DMS 273 treated with DMSO at 0.1 percent for 48 hours (cell line): ENCODE measurements around the gene ANKIB1.
A peak's percentile ranks its signal among the peaks of the same experiment; 100 is the strongest.

ENCODE experiments used
- DNase-seq: peaks from one replicate; lab custom pipeline; 2025; lab: John Stamatoyannopoulos, UW

The ANKIB1 gene

GRCh38 chr7:92268921-92269320, 23.1 kb downstream of the ANKIB1 start:
- DNase-seq = no peak

DNA sequence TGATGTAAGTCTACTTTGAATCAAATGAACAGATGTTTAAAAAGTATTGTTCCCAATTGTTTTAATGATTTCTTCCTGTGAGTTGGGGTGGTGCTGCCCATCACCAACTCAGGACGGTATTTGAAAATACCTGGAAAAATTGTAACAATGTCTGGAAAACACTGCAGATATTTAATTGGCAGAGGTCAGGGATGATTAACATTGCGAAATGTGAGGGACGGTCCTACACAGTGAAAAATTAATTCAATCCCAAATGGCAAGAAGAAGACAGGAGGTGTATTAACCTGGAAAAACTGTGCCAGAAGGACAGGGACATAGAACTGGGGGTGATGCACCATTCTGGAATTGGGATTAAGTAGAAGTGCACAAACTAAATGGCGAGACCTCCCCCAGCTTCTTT, 29.6 kb downstream of the ANKIB1 start:
- DNase-seq = no peak

GRCh38 chr7:92276460-92276864, 30.7 kb downstream of the ANKIB1 start:
- no peak for DNase-seq

- no peak for DNase-seq
Measured at GRCh38 chr7:92279396-92280031, 33.7 kb downstream of the ANKIB1 start.

- no peak for DNase-seq
Measured at GRCh38 chr7:92281031-92281430, 35.3 kb downstream of the ANKIB1 start.

DNA sequence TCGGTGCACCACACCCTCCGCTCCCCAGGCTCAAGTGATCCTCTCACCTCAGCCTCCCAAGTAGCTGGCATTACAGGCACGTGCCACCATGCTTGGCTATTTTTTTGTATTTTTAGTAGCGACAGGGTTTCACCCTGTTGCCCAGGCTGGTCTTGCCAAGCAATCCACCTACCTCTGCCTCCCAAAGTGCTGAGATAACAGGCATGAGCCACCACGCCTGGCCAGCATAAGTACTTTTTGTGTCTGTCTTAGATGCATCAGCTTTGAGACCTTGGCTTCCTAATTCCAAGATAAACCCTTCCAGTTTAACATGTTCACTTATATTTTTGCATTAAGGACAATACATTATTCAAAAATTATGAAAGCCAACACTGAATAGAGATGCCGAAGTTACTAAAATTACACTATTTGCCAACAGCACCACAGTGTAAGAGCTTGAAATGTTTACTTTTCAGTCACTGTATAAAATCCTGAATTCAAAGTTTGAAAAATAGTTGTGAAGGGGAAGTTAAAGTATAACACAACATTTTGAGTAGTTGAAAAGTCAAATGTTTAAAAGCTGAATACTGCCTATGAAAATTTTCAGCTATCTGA, 36.5 kb downstream of the ANKIB1 start:
- DNase-seq = no peak

GRCh38 chr7:92282930-92283329, 37.2 kb downstream of the ANKIB1 start:
- DNase-seq = no peak

- no peak for DNase-seq
Measured at GRCh38 chr7:92289321-92289720, 43.5 kb downstream of the ANKIB1 start.

GRCh38 chr7:92292981-92293380, 47.2 kb downstream of the ANKIB1 start:
- DNase-seq = peak; percentile 5

DNA sequence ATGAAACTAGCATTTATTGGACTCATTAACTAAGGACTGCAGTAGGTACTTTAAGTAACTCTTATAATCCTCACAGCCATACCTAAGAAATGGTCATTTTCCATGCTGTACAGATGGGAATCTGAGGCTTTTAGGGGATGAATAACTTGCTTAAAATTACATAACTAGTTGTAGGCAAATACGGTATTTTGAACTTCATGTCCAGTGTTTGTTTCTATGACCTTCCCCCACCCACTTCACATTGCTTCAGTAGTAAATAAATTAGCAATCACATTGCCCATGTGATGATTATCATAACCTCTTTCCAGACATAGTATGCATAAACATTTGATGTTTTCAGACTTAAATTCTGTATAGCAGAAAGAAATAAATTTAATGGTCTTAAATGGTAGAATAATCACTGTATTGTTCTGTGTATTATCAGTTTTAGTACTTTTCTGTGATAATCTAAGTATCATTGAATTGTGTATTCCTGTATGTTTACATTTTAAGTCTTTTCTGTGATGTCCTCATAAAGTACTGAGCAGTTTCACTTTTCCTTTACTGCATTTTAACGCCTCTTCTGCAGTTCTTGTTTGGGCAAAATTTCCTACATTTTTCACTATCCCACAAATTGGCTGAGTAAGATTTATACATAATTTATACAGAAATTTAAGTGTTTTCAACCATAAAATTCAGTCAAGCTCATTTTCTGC, 48.3 kb downstream of the ANKIB1 start:
- no peak for DNase-seq

- DNase-seq = no peak
Measured at GRCh38 chr7:92295391-92295790, 49.6 kb downstream of the ANKIB1 start.

DNA sequence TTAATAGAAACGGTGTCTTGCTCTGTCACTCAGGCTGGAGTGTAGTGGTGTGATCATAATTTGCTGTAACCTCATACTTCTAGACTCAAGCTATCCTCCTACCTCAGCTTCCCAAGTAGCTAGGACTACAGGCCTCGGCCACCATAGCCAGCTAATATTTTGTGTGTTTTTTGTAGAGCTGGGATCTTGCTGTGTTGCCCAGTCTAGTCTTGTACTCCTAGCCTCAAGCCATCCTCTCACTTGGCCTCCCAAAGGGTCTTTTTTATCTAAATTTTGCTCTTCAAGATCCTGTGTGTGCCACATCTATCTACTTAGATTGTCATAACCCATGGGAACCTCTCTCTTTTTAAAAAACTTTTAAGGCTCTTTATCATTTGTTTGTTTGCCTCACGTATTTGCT, 50.5 kb downstream of the ANKIB1 start:
- DNase-seq = no peak

DNA sequence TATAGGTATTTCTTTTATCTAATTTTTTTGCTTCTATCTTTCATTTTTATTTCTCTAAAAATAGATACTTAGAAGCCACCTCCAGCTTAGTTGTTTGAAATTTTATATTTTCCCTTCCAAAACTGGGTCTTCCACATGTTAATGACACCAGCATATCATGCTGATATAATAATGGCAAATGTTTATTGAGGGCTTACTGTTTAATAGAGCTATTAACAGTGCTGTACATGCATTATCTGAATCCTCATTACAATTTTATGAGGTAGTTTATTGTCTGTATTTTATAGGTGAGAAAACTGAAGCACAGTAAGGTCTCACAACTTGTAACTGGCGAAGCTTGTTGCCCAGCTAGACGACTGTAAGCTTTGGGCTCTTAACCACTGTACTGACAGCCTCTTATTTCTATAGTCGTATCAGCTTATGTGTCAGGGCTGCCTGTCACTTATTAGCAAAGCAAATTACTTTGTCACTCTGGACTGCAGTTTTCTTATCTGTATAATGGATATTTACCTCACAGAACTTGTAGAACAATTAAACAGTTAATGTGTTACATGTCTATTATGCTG, 51.2 kb downstream of the ANKIB1 start:
- DNase-seq = no peak

- no peak for DNase-seq
Measured at GRCh38 chr7:92297736-92298135, 52.0 kb downstream of the ANKIB1 start.

DNA sequence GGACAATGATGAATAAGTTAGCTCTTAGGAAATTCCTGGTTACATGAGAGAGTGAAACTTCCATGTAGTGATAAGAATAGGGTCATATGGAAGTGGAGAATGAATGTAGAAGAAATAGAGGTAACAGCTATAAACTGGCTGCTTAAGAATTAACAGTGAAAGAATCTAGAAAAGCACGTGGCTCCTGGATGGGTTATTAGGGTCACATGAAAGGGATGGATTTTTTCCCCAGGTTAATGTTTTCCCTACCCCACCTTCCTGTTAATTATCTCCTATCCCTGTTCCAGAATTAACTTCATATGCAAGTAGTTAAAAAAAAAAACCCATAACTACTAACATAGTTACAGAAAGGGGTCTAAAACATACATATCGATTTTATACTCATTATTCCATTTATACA, 58.0 kb downstream of the ANKIB1 start:
- no peak for DNase-seq

DNA sequence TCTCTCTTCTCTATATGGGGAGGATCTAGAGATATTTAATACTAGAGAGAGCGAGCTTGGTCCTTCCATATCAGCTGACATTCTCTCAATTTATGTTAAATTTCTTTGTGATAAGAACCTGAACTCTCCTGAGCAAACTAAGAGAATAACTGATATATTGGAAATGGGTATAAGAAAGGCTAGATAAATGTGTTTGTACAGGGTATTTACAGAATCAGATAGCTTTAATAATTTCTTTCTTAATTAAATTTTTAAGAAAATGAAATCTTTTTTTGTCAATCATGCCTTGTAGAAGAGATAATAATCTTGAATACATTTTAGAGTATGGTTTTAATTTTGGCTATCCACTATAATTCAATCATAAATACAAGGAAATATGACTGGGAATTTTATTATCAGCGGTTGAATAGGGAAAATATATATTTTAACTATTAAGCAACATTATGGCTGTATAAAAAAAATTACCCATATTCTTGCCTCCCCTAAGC, 58.7 kb downstream of the ANKIB1 start:
- DNase-seq = no peak

DNA sequence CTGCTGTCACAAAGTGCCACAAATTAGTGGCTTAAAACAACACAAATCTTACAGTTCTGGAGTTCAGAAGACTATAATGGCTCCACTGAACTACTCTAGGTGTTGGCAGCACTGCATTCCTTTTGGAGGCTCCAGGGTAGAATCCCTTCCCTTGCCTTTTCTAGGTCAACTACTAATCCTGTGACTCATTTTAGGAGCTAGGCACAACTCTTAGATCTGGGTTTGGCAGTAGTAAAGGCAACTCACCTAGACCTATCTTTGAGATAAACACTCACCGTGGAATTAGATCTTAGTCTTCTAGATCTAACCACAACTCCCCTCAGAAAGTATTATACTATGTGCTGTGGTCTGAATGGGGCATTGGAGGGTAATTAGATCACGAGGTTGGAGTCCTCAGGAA, 60.4 kb downstream of the ANKIB1 start:
- DNase-seq = no peak

GRCh38 chr7:92313055-92313454, 67.3 kb downstream of the ANKIB1 start:
- no peak for DNase-seq

DNA sequence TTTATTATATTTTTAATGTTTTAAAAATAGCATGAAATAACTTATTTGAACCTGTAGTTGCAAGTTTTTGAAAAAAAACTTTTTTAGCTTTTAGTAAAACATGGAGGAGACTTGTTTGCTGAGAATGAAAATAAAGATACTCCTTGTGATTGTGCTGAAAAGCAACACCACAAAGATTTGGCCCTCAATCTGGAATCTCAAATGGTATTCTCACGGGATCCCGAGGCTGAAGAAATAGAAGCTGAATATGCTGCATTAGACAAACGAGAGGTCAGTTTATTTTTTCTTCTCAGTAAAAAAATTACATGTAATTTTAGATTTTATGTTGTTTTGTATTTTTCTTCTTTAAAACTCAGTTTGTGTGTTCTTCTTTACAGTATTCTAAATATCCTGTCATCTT, 73.5 kb downstream of the ANKIB1 start:
- DNase-seq = no peak

DNA sequence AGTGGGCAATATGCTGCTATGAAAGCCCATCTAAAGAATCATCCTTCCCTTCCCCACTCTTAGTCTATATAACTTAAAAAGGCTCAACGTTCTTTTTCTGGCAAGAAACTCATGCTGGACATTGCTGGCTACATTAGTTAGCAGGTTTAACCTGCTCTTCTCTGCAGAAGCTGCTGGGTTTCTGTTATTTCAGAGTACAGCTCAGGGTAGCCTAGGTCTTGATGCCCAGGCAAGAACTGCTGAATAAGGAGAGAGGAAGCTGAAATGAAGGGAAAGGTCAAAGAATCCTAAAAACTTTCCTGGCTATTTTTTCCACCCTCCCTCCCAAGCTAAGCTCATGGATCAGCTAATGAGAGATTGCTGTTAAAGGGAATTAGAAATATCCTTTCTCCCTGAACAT, 79.4 kb downstream of the ANKIB1 start:
- no peak for DNase-seq

DNA sequence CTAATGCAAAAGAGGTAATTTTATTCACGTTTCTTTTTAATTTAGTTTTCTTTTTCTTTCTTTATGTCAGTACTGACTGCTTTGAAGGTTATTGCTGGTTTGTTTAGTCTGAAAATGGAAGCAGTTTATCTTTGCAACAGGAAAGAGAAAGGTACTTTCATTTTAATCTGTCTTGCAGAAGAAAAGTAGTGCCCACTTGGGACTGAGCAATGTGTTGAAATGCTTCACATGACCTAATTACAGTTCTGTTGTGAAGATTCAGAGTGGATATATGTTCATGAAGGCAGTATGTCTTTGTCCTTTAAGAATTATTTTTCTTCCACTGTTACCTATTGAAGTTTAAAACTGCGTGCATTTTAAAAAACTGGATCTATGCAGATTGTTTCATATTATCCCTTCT, 80.1 kb downstream of the ANKIB1 start:
- DNase-seq = no peak

GRCh38 chr7:92330835-92331438, 85.2 kb downstream of the ANKIB1 start:
- DNase-seq = no peak

GRCh38 chr7:92331508-92331907, 85.7 kb downstream of the ANKIB1 start:
- DNase-seq = no peak
